CD4-positive, CD25-positive, alpha-beta regulatory T cell (primary cell): ENCODE measurements around the gene EGFL8. TPM values are rescaled to one million over a fixed set of nuclear protein-coding genes. Genes with fewer than 3 reads are reported as not detected.

Experiments used
- ATAC-seq, 2 donors: fragments of 150-1000 bp; cut with Tn5 transposase; one replicate each; pipeline ENCODE4 v1.10.0; 2021; ENCODE audit warnings: low read depth in 2 of 2, moderate number of reproducible peaks in 2 of 2, moderate library complexity in 1 of 2
- DNase-seq, 3 donors: peaks; one replicate each; pipeline versions ENCODE4 v3.0.0 to v3.0.0-alpha.2; 2012 to 2022; ENCODE audit warnings: mixed read lengths in 1 of 3
- H3K27ac ChIP-seq: one replicate; pipeline ENCODE4 v1.7.0; 2013; ENCODE audit warnings: mild to moderate bottlenecking, low read length; ENCODE audit not compliant: insufficient read depth, poor library complexity, severe bottlenecking
- H3K27me3 ChIP-seq: one replicate; pipeline ENCODE4 v1.7.0; 2013; ENCODE audit warnings: low read length; ENCODE audit not compliant: control insufficient read depth, insufficient read depth
- H3K36me3 ChIP-seq: one replicate; pipeline ENCODE4 v1.7.0; 2013; ENCODE audit warnings: mild to moderate bottlenecking, low read length, moderate library complexity; ENCODE audit not compliant: control insufficient read depth, insufficient read depth
- H3K4me1 ChIP-seq: 2 replicates; pipeline ENCODE4 v1.7.0; 2013; ENCODE audit warnings: mild to moderate bottlenecking, low read length; ENCODE audit not compliant: insufficient read depth, control insufficient read depth, poor library complexity, severe bottlenecking
- H3K4me3 ChIP-seq: one replicate; pipeline ENCODE4 v1.7.0; 2013; ENCODE audit warnings: low read depth, mild to moderate bottlenecking, low read length, moderate library complexity
- H3K9me3 ChIP-seq, 2 experiments: 1 replicate in 1 of 2; 2 replicates in 1 of 2; pipeline ENCODE4 v1.7.0; 2013; ENCODE audit warnings: low read length in 2 of 2, mild to moderate bottlenecking in 1 of 2, moderate library complexity in 1 of 2; ENCODE audit not compliant: control insufficient read depth in 2 of 2
- H3K27ac Mint-ChIP-seq, 3 donors: one replicate each; pipeline ENCODE4 v1.8.0; 2020 to 2022; ENCODE audit warnings: mild to moderate bottlenecking in 3 of 3, mixed read lengths in 3 of 3, moderate library complexity in 2 of 3
- H3K27me3 Mint-ChIP-seq: one replicate; pipeline ENCODE4 v1.8.0; 2022; ENCODE audit warnings: mild to moderate bottlenecking, mixed read lengths
- H3K36me3 Mint-ChIP-seq: one replicate; pipeline ENCODE4 v1.8.0; 2020; ENCODE audit warnings: mixed read lengths
- H3K4me1 Mint-ChIP-seq, 4 donors: one replicate each; pipeline ENCODE4 v1.8.0; 2020 to 2022; ENCODE audit warnings: mixed read lengths in 4 of 4, mild to moderate bottlenecking in 1 of 4
- H3K4me3 Mint-ChIP-seq, 4 donors: one replicate each; pipeline ENCODE4 v1.8.0; 2020 to 2022; ENCODE audit warnings: mild to moderate bottlenecking in 4 of 4, mixed read lengths in 4 of 4, moderate library complexity in 3 of 4
- H3K9me3 Mint-ChIP-seq, 7 donors: one replicate each; pipeline ENCODE4 v1.8.0; 2020 to 2022; ENCODE audit warnings: mixed read lengths in 7 of 7, mild to moderate bottlenecking in 3 of 7, moderate library complexity in 2 of 7
- polyA plus RNA-seq, 4 donors: library from polyadenylated mRNA; unstranded; fragments of 300-500 nt; fragmentation: Illumina TruSeq; gene quantifications; one replicate each; pipeline ENCODE4 v1.2.3, GENCODE V29; 2021
- total RNA-seq: library from RNA; stranded (reverse); gene quantifications from one replicate; pipeline ENCODE4 v1.2.3, GENCODE V29; 2022

Gene EGFL8
- total RNA-seq (9.9 TPM), polyA plus RNA-seq (under 1 TPM in 1 of 4 donors, not detected in 3; 0.60 TPM)

DNA sequence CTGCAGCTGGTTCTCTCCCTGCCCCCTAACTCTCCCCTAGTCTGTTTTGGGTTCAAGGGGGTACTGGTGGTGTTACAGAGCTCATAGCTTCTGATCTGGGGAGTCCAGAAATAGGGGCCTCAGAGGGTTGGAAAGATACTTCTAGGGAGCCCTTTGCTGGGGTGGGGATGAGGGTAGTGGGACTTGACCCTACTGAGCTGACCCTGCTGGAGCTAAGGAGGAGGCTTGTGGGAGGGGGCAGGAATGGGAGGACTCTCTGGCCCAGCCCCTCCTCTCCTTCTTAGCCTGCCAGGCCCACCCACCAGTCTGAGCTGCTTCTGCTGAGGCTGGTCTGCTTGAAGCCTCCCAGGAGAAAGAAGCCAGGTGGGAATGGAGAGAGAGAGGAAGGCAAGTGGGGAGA lies at the start of gene EGFL8:
EGFL8 (plus strand) TSS at position 301 of the 400 bp plus-strand sequence. CDS start 1,571 bp downstream, outside the sequence.
- H3K9me3 ChIP-seq = no peaks in the 10 kb centered on the region
- Mint-ChIP-seq H3K36me3 (peaks cover 26% of the 10 kb centered on the region), H3K4me3 (no peak within 1 kb of the TSS), H3K9me3 (no peaks in the 10 kb centered on the region), H3K27ac (peak within 1 kb of the TSS in 1 of 3 donors; percentile 80), H3K27me3 (no peaks in the 10 kb centered on the region), H3K4me1 (peaks cover 0 to 5% (median under 1%) of the 10 kb centered on the region in 4 donors)
- ATAC-seq = no peak
- H3K4me1 ChIP-seq = no peaks in the 10 kb centered on the region
- H3K4me3 ChIP-seq = no peak within 1 kb of the TSS
- no peak within 1 kb of the TSS for H3K27ac ChIP-seq
- no peak for DNase-seq
- no peaks in the 10 kb centered on the region for H3K27me3 ChIP-seq
- peaks cover 4% of the 10 kb centered on the region for H3K36me3 ChIP-seq

DNA sequence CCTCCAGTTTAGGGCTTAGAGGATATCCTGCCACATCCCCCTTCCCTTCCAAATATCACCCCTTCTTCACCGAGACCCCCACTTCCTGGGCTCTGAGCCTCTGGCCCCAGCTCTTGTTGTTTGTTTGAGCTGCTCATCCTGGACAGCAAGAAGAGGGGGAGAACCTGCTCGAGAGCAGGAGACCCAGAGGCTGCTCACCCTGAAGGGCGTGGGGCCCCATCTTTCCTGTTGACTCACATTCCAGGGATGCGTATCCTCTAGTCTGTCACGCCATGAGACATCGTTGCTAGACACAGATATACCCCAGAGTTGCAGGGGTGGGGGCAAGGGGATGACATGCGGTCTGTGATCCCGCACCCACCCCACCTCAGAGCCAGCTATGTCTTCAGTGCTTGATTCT lies 49.6 kb upstream of the EGFL8 start:
- H3K4me1 ChIP-seq = no peaks in the 10 kb centered on the region
- H3K36me3 ChIP-seq = peaks cover 45% of the 10 kb centered on the region
- H3K9me3 ChIP-seq = no peaks in the 10 kb centered on the region
- Mint-ChIP-seq H3K9me3 (no peaks in the 10 kb centered on the region), H3K4me1 (peaks cover 0 to 15% (median 14%) of the 10 kb centered on the region in 4 donors), H3K36me3 (peaks cover 24% of the 10 kb centered on the region), H3K4me3 (no peak overlapping the region), H3K27me3 (peaks cover 2% of the 10 kb centered on the region), H3K27ac (peak overlapping the region in 1 of 3 donors; percentile 65)
- H3K27me3 ChIP-seq = no peaks in the 10 kb centered on the region
- no peak overlapping the region for H3K27ac ChIP-seq
- ATAC-seq = no peak
- DNase-seq = no peak
- no peak overlapping the region for H3K4me3 ChIP-seq

DNA sequence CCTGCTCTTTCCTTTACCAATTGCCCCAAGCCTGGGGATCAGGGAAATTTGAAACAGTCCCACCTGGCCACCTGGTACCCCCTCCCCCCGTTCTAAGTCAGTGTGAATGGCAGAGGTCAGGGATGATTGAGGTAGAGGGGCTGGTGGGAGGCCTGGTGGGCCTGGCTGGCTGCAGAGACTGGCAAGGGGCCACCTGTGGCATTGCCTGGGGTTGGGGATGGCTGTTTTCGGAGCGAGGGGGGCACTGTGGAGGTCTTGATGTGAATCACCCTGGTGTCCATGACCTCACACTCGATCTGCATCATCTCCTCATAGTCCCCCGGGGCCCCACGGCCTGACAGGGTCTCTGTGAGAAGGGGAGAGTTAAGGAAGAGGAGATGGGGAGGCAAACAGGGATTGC lies 48.8 kb upstream of the EGFL8 start:
- Histone ChIP-seq H3K9me3 (no peaks in the 10 kb centered on the region), H3K27me3 (no peaks in the 10 kb centered on the region), H3K36me3 (peaks cover 49% of the 10 kb centered on the region), H3K27ac (no peak overlapping the region), H3K4me3 (no peak overlapping the region), H3K4me1 (no peaks in the 10 kb centered on the region)
- DNase-seq (no peak), ATAC-seq (no peak)
- Mint-ChIP-seq H3K27ac (peak overlapping the region in 1 of 3 donors; percentile 40), H3K36me3 (peaks cover 25% of the 10 kb centered on the region), H3K4me3 (no peak overlapping the region), H3K4me1 (peaks cover 0 to 15% (median 13%) of the 10 kb centered on the region in 4 donors), H3K9me3 (no peaks in the 10 kb centered on the region), H3K27me3 (no peaks in the 10 kb centered on the region)

DNA sequence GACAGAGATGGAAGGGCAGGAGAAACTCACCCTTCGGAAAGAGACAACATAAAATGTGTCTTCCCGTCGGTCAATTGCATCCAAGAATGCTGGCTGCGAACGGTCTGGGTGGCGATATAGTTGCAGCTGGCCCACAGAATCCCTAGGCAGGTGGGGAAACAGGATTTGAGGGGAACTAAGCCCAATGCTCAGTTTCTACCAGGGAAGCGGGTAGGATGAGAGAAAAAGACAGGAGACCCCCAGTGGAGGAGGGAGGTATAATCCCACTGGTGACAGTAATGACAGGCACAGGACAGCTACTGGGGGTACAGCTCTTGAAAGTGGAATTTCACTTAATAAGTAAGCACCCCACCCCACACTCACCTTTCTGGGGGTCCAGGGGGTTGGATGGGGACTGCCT lies 47.7 kb upstream of the EGFL8 start:
- H3K36me3 ChIP-seq = peaks cover 60% of the 10 kb centered on the region
- H3K27ac ChIP-seq = no peak overlapping the region
- Mint-ChIP-seq H3K4me3 (no peak overlapping the region), H3K9me3 (peaks cover 0 to under 1% (median 0%) of the 10 kb centered on the region in 7 donors), H3K36me3 (peaks cover 32% of the 10 kb centered on the region), H3K4me1 (peaks cover 0 to 15% (median 13%) of the 10 kb centered on the region in 4 donors), H3K27me3 (no peaks in the 10 kb centered on the region), H3K27ac (no peak overlapping the region)
- DNase-seq (peak in 1 of 3 donors; percentile 16), ATAC-seq (no peak)
- H3K4me1 ChIP-seq = no peaks in the 10 kb centered on the region
- no peaks in the 10 kb centered on the region for H3K9me3 ChIP-seq
- no peak overlapping the region for H3K4me3 ChIP-seq
- H3K27me3 ChIP-seq = no peaks in the 10 kb centered on the region

DNA sequence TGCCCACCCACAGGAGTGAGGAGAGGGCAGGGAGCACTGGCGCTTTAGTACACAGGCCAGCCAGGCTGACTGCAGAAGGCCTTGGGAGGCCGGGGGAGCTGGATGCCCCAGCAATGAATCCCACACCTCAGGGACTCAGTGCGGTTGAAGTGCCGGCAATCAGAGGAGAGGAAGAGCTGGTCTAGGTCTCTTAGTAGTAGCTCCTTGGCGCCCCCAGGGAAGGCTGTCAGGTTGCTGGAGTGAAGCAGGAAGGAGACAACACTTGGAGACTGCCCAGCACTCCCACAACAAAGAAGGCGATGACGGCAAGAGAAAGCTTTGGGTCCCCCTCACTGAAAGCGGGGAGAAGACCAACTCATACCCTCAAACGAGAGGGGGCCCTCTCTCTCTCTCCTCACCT lies 46.9 kb upstream of the EGFL8 start:
- H3K27ac Mint-ChIP-seq = no peak overlapping the region
- H3K36me3 ChIP-seq = peaks cover 66% of the 10 kb centered on the region
- no peaks in the 10 kb centered on the region for H3K9me3 ChIP-seq
- no peak overlapping the region for H3K4me3 ChIP-seq
- H3K4me1 ChIP-seq = no peaks in the 10 kb centered on the region
- ATAC-seq = no peak
- H3K36me3 Mint-ChIP-seq = peaks cover 38% of the 10 kb centered on the region
- H3K4me3 Mint-ChIP-seq = no peak overlapping the region
- H3K27me3 Mint-ChIP-seq = no peaks in the 10 kb centered on the region
- H3K4me1 Mint-ChIP-seq = peaks cover 0 to 15% (median 13%) of the 10 kb centered on the region in 4 donors
- no peak overlapping the region for H3K27ac ChIP-seq
- DNase-seq = no peak
- H3K27me3 ChIP-seq = no peaks in the 10 kb centered on the region
- H3K9me3 Mint-ChIP-seq = peaks cover 0 to 1% (median 0%) of the 10 kb centered on the region in 7 donors

DNA sequence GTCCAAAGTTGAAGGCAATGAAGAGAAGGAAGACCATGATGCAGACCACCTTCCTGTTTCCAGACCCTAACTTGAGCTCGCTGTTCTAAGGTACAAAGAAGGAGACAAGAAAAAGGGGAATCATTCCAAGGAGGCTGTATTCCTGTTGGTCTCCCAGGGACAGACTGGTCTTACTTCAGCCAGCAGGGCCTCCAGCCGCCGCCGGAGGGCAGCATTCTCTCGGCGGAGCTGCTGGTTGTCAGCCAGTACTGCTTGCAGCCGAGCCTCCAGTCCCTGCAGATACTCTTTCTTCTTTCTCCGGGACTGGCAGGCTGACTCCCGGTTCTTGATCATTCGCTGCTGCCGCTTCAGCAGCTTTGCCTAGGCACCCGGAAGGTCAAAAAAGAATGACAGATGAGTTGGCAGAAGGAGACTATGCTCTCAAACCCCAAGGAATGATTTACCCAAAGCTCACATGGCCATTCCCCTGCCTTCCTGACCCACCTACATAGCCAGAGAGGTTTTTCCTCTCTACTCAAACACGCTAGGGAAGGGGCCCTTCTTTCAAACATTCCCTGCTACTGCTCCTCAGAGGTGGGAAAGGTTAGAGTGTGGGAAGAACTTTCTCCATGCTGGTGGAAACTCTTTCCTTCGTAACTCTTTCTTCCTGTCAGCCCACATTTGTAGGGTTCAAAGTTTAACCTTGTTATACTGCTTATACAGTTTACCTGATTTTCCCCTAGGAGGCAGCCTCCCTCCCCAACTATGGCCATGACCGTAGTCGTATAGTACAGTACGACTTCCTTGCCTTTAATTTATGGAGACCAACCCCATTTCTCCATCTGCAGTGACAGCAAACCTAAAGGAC lies 45.4 kb upstream of the EGFL8 start:
- Mint-ChIP-seq H3K27ac (peak overlapping the region in 2 of 3 donors; percentile 36 to 89), H3K36me3 (peaks cover 35% of the 10 kb centered on the region)
- no peak overlapping the region for H3K27ac ChIP-seq

DNA sequence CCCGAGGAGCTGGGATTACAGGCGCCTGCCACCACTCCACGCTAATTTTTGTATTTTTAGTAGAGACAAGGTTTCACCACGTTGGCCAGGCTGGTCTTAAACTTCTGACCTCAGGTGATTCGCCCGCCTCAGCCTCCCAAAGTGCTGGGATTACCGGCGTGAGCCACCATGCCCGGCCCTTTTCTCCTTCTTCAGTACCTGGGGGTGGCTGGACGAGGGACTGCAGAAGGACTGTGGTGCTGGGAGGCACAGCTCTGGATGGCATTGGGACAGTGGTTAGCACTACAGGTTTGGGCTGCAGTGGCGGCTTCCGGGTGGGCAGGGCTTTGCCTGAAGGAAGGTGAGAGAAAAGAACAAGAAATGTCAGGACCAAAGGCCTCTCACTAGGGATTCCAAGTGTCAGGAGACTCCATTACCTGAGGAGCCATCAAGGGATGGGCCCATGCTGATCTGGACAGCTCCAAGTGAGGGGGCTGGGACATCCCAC lies 43.8 kb upstream of the EGFL8 start:
- H3K9me3 Mint-ChIP-seq = peaks cover 0 to 1% (median 0%) of the 10 kb centered on the region in 7 donors
- no peaks in the 10 kb centered on the region for H3K27me3 ChIP-seq
- H3K27ac ChIP-seq = no peak overlapping the region
- H3K9me3 ChIP-seq = no peaks in the 10 kb centered on the region
- H3K36me3 ChIP-seq = peaks cover 87% of the 10 kb centered on the region
- no peaks in the 10 kb centered on the region for H3K4me1 ChIP-seq
- DNase-seq (no peak), ATAC-seq (no peak)
- peaks cover 6 to 23% (median 18%) of the 10 kb centered on the region in 4 donors for H3K4me1 Mint-ChIP-seq
- H3K27ac Mint-ChIP-seq = no peak overlapping the region
- H3K27me3 Mint-ChIP-seq = no peaks in the 10 kb centered on the region
- no peak overlapping the region for H3K4me3 ChIP-seq
- H3K4me3 Mint-ChIP-seq = no peak overlapping the region
- peaks cover 38% of the 10 kb centered on the region for H3K36me3 Mint-ChIP-seq

More for the DNA sequence above, 45.4 kb upstream of the EGFL8 start:
- ATAC-seq = peak; percentile 70 to 76
- H3K4me1 Mint-ChIP-seq = peaks cover under 1 to 18% (median 13%) of the 10 kb centered on the region in 4 donors
- peaks cover 0 to 1% (median 0%) of the 10 kb centered on the region in 7 donors for H3K9me3 Mint-ChIP-seq
- H3K36me3 ChIP-seq = peaks cover 79% of the 10 kb centered on the region
- no peak overlapping the region for H3K4me3 ChIP-seq
- no peaks in the 10 kb centered on the region for H3K9me3 ChIP-seq
- no peaks in the 10 kb centered on the region for H3K4me1 ChIP-seq
- no peaks in the 10 kb centered on the region for H3K27me3 Mint-ChIP-seq
- peak; percentile 45 to 75 (median 57) for DNase-seq
- no peaks in the 10 kb centered on the region for H3K27me3 ChIP-seq
- H3K4me3 Mint-ChIP-seq = no peak overlapping the region
